GOT3 (cell line): Measurements from ENCODE around the gene ZNF835.

Source experiments
- DNase-seq: peaks from one replicate; lab custom pipeline; 2025; ENCODE audit warnings: mixed read lengths; lab: John Stamatoyannopoulos, UW

The ZNF835 gene

GRCh38 chr19:56661248-56661647, 10.3 kb downstream of the ZNF835 start:
- DNase-seq, result no peak

DNA sequence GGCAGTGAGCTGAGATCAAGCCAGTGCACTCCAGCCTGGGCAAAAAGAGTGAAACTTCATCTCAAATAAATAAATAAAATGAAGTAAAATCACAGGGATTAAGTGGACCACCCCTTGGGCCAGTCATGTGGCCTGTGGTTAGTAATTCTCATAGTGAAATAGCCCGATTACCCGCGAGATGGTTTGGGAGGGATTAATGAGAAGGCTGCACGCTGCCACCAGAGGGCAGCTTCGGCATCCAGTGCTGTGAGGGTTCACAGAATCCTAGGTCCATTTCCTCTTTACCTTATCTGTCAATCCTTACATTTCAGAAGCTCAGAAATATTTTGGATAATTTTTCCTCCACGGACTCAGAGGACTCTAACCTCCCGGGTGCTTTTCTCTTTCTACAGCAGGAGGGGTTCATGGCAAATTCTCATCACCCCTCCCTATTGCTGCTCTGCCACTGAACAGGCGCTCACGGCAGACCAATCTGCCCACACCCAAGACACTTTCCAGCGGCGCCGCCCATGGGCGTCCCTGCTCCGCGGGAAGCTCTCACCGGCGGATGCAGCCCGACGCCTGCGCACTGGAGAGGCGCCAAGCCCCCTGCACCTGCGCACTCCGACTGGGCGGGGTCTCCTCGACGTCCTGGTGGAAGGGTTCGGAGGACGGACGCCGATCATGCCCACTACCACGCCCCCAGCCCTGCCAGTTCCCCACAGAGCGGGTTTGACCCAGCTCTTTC, 11.0 kb downstream of the ZNF835 start:
- DNase-seq, result no peak

DNA sequence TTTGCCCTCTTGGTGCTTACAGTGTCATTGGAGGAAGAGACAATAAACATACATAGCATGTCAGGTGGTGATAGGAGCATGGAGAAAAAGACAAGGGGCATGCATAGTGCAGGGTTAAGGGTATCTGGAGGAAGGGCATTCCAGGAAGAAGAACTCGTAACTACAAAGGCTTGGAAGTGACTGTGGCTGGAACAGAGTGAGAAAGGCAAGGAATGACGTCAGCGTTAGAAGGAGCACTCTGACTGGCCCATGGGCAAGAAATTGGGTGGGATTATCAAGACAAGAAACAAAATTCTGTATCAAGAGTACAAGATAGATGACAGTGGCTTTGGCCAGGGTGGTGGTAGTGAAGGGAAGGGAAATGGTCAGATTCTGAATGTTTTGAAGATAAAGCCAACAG, 17.4 kb downstream of the ZNF835 start:
- DNase-seq, result no peak

- no peak for DNase-seq
Observed at GRCh38 chr19:56643460-56643955, 28.0 kb downstream of the ZNF835 start.

GRCh38 chr19:56642711-56643459, 28.7 kb downstream of the ZNF835 start, which contains the start of gene SMIM17:
TSS of gene SMIM17 (plus strand) at chr19:56643159. CDS start at chr19:56645668, 2,509 bp downstream.
- no peak for DNase-seq

GRCh38 chr19:56639217-56639616, 32.3 kb downstream of the ZNF835 start:
- no peak for DNase-seq

DNA sequence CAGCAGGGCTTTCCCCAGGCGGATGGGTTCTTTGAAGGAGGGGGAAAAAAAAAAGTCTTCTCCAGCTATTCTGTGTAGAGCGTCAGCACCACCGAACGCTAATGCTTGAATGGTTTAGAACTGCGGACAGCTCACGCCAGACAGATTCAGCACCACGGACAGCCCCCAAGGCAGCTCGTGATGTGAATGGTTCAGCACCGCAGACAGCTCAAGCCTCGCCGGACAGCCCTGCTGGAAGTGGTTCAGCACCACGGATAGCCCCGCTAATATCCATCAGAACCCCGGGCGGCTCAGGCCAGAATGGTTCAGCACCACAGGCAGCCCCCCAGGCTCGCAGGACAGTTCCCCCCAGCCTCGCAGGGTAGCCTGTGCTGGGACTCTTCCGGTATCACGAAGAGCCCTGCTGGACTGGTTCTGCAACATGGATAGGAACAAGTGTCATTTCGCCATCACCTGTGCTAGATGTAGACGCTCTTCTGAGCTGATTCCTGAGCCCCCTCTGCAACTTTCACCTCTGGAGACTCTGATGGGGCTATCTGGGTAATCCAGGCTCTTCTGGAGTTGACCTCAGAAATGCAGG, 33.5 kb downstream of the ZNF835 start:
- DNase-seq, result no peak

GRCh38 chr19:56633021-56633420, 38.5 kb downstream of the ZNF835 start:
- DNase-seq, result no peak

DNA sequence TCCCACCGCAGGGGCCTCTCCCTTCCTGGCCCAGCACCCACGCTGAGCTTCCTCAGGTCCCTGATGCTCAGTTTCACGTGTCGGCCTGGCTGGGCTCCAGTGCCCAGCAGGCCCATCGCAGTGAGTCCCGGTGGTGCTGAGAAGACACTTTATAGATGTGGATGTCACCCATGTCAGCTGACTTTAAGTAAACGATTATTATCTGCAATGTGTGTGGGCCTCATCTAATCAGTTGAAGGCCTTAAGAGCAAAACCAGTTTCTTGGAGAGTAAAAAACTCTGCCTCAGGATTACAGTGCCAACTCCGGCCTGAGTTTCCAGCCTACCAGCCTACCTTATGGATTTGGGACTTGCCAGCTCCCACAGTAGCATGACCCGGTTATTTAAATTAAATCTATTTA, 45.8 kb downstream of the ZNF835 start:
- no peak for DNase-seq

GRCh38 chr19:56623006-56623405, 48.6 kb downstream of the ZNF835 start:
- no peak for DNase-seq

DNA sequence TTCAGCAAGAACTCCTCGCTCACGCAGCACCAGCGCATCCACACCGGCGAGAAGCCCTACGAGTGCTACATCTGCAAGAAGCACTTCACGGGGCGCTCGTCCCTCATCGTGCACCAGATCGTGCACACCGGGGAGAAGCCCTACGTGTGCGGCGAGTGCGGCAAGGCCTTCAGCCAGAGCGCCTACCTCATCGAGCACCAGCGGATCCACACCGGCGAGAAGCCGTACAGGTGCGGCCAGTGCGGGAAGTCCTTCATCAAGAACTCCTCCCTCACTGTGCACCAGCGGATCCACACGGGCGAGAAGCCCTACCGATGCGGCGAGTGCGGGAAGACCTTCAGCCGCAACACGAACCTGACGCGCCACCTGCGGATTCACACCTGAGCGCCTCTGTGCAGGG, 49.2 kb downstream of the ZNF835 start:
- DNase-seq, result no peak

- no peak for DNase-seq
Observed at GRCh38 chr19:56619121-56619520, 52.4 kb downstream of the ZNF835 start.

DNA sequence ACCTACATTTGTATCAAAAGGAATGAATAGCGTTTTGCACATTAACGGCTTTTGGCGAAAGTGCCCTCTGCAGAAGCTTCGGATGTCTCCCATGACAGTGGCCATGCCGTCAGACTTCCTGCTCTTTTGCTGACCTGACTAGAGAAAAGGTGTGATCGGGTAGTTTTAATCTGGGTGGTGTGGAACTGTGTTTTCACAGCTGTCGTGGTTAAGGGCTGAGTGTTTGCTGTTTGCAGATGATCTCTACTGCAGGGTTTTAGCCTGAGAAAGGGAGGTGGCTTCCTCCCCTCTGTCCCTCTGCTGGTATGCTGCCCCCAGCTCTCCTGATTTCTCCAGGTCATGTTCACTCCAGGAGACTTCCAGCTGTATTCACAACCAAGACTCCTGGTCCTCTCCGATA, 54.0 kb downstream of the ZNF835 start:
- no peak for DNase-seq

DNA sequence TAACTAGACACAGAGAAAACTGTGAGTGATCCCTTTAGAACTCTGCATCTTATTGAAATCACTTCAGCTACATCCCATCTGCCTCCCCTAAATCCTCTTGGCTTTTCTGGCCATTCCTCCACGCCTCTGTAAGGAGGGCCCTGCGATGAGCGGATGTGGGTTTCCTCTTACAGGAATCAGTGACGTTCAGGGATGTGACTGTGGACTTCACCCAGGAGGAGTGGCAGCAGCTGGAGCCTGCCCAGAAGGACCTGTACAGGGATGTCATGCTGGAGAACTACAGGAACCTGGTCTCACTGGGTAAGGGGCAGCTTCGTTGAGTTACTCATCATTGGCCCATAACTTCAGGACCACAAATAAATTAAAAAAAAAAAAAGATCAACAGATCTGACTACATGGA, 57.9 kb downstream of the ZNF835 start:
- DNase-seq, result no peak

DNA sequence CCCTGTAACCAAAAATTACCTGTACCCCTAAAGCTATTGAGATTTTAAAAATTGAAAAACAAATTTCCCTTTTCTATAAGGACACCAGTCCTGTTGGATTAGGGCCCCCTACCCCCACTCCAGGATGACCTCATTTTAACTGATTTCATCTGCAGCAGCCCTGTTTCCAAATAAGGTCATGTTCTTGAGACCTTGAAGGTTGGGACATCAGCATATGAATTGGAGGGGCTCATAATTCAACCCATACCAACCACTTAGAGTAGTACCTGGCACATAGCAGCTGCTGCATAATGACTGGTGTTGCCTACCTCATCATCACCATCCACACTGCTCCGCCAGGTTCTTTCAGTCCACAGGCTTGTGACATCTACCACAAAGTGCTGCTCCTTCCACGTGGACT, 58.8 kb downstream of the ZNF835 start:
- no peak for DNase-seq
